Natural killer cell (primary cell): Measurements from ENCODE around the gene GRID2. TPM values are rescaled to one million over a fixed set of nuclear protein-coding genes. Genes with fewer than 3 reads are reported as not detected.
"Not testable (repeated sequence)": the region's sequence is repeated elsewhere in the genome, so short reads cannot be mapped to it uniquely, and the experiment has no call there.

ENCODE experiments used
- ATAC-seq, 3 donors: fragments of 150-1000 bp in 2 of 3; fragments of 200-7000 bp in 1 of 3; cut with Tn5 transposase; 1 replicate in 1 of 3; 2 replicates in 2 of 3; pipeline ENCODE4 v1.10.0; 2021; ENCODE audit warnings: mild to moderate bottlenecking in 2 of 3, moderate library complexity in 2 of 3
- DNase-seq, 2 donors: peaks; one replicate each; pipeline versions ENCODE4 v3.0.0 to v3.0.0-alpha.2; 2013 to 2021; ENCODE audit warnings: mixed read lengths in 1 of 2
- H3K27ac ChIP-seq: one replicate; pipeline ENCODE4 v1.5.1; 2013; ENCODE audit warnings: mild to moderate bottlenecking, low read length
- H3K27me3 ChIP-seq: one replicate; pipeline ENCODE4 v1.6.1; 2013; ENCODE audit warnings: low read length; ENCODE audit not compliant: control insufficient read depth, insufficient read depth
- H3K36me3 ChIP-seq: one replicate; pipeline ENCODE4 v1.6.1; 2013; ENCODE audit warnings: low read length; ENCODE audit not compliant: control insufficient read depth, insufficient read depth
- H3K4me1 ChIP-seq: one replicate; pipeline ENCODE4 v1.6.1; 2013; ENCODE audit warnings: low read length; ENCODE audit not compliant: control insufficient read depth, insufficient read depth
- H3K4me3 ChIP-seq: one replicate; pipeline ENCODE4 v1.5.1; 2013; ENCODE audit warnings: low read length
- H3K9me3 ChIP-seq: one replicate; pipeline ENCODE4 v1.6.1; 2013; ENCODE audit warnings: low read length; ENCODE audit not compliant: control insufficient read depth, insufficient read depth
- H3K27ac Mint-ChIP-seq, 2 donors: one replicate each; pipeline ENCODE4 v1.8.0; 2022; ENCODE audit warnings: mild to moderate bottlenecking in 2 of 2, mixed read lengths in 2 of 2, moderate library complexity in 1 of 2
- H3K27me3 Mint-ChIP-seq, 2 donors: one replicate each; pipeline ENCODE4 v1.8.0; 2022; ENCODE audit warnings: low read depth in 2 of 2, mixed read lengths in 2 of 2
- H3K36me3 Mint-ChIP-seq: one replicate; pipeline ENCODE4 v1.8.0; 2022; ENCODE audit warnings: mixed read lengths
- H3K4me1 Mint-ChIP-seq, 2 donors: one replicate each; pipeline ENCODE4 v1.8.0; 2022; ENCODE audit warnings: mixed read lengths in 2 of 2
- H3K4me3 Mint-ChIP-seq: one replicate; pipeline ENCODE4 v1.8.0; 2022; ENCODE audit warnings: mild to moderate bottlenecking, moderate library complexity, mixed read lengths
- H3K9me3 Mint-ChIP-seq, 2 donors: one replicate each; pipeline ENCODE4 v1.8.0; 2022; ENCODE audit warnings: mixed read lengths in 2 of 2
- CTCF ChIP-seq: fragments of 200-600 bp; IDR thresholded peaks from one replicate; pipeline ENCODE4 v1.8.0; 2022; ENCODE audit warnings: antibody characterized with exemption
- WGBS: methylation state at CpG from one replicate; pipeline ENCODE4 v1.1.7; 2013; ENCODE audit warnings: missing lambda C conversion rate; ENCODE audit not compliant: insufficient coverage; 5-methylcytosine and 5-hydroxymethylcytosine counted together
- intact Hi-C: fragments of 100-400 bp; cut with micrococcal nuclease; formaldehyde crosslinking; loops from one replicate; pipeline ENCODE4 v1.14.2; 2022
- total RNA-seq, 4 donors: library from RNA; stranded (reverse); fragments of 120-200 nt in 1 of 4; gene quantifications; one replicate each; pipeline versions ENCODE4 v1.2.3 to v1.2.4, GENCODE V29; 2013 to 2022

Gene GRID2
- total RNA-seq, 3 donors from 2014 or later (not counting 1 experiment from before 2014, with no cell fraction given), result not detected

DNA sequence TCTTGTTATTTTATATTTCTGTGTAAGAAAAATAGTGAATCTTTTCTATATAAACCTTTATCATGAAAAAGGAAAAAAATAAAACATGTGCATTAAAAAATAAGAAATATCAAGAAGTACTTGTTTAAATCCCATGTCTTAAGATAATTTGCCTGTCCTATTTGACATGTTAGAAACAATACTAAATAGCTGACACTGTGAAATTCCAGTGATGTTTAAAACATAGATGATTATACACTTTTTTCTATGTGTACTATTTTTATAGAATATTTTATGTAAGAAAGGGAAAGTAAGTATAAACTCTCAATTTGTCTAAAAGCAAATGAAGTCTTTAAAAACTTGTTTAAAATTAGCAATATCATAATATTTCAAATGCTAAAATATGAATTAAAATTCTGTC lies 981.6 kb downstream of the GRID2 start:
- Mint-ChIP-seq H3K27ac (no peak overlapping the region), H3K27me3 (no peaks in the 10 kb centered on the region), H3K36me3 (no peaks in the 10 kb centered on the region), H3K4me1 (no peaks in the 10 kb centered on the region), H3K4me3 (no peak overlapping the region), H3K9me3 (peaks cover 4 to 13% of the 10 kb centered on the region in 2 donors)
- no peaks in the 10 kb centered on the region for H3K4me1 ChIP-seq
- no peaks in the 10 kb centered on the region for H3K9me3 ChIP-seq
- DNase-seq, result no peak
- H3K4me3 ChIP-seq, result no peak overlapping the region
- no peaks in the 10 kb centered on the region for H3K27me3 ChIP-seq
- no peak for ATAC-seq
- no peaks in the 10 kb centered on the region for H3K36me3 ChIP-seq
- no peak for TF ChIP-seq CTCF
- no peak overlapping the region for H3K27ac ChIP-seq
- intact Hi-C loops, result no loop called here

DNA sequence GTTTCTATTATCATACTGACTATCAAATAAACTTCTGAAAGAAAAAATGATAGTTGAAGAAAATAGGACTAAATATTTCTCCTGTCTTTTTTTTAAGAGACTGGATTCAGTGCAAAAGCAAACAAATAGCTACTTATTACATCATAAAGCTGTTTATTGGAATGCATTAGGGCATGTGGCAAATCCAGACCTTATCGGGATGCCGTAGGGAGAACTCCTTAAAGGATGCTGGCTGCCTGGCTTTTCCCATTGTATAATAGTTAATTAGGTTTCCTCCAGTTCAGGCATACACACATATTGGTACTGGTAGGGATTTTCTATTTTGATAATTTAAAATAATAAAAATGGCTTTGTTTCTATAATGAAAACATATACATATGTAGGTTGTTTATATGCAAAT lies 985.5 kb downstream of the GRID2 start:
- Mint-ChIP-seq H3K4me3 (no peak overlapping the region), H3K27me3 (no peaks in the 10 kb centered on the region), H3K9me3 (peaks cover 6 to 18% of the 10 kb centered on the region in 2 donors), H3K4me1 (no peaks in the 10 kb centered on the region), H3K27ac (no peak overlapping the region), H3K36me3 (peaks cover 9% of the 10 kb centered on the region)
- Histone ChIP-seq H3K9me3 (no peaks in the 10 kb centered on the region), H3K27ac (no peak overlapping the region), H3K27me3 (no peaks in the 10 kb centered on the region), H3K4me1 (no peaks in the 10 kb centered on the region), H3K36me3 (no peaks in the 10 kb centered on the region), H3K4me3 (no peak overlapping the region)
- DNase-seq (no peak), ATAC-seq (no peak)
- intact Hi-C loops, result no loop called here
- WGBS, result no CpG with 5 or more reads among the region's 2 CpGs
- TF ChIP-seq CTCF, result no peak

DNA sequence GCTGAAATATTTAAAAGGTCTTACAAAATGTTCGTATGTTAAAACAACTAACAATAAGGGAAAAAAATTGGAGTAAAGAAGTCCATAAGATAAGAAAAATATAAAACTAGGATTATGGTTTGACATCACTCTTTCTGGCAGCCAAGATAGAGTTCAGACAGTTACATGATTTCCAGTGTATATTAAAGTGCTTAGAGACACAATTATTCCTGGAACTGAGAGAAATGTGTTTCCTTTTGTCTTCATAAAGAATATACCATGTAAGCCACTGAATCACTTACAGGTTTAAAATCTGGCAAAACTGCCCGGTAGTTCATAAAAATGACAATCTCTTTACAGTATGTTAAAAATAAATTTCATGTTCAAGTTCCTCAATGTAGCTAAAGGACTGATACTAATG lies 986.1 kb downstream of the GRID2 start:
- WGBS, result no CpG with 5 or more reads among the region's 2 CpGs
- Mint-ChIP-seq H3K9me3 (peaks cover 6 to 19% of the 10 kb centered on the region in 2 donors), H3K4me1 (no peaks in the 10 kb centered on the region), H3K4me3 (no peak overlapping the region), H3K27me3 (no peaks in the 10 kb centered on the region), H3K27ac (no peak overlapping the region), H3K36me3 (peaks cover 10% of the 10 kb centered on the region)
- Histone ChIP-seq H3K4me1 (no peaks in the 10 kb centered on the region), H3K27ac (no peak overlapping the region), H3K9me3 (no peaks in the 10 kb centered on the region), H3K4me3 (no peak overlapping the region), H3K27me3 (no peaks in the 10 kb centered on the region), H3K36me3 (no peaks in the 10 kb centered on the region)
- no peak for TF ChIP-seq CTCF
- no peak for DNase-seq
- intact Hi-C loops, result no loop called here
- ATAC-seq, result no peak

GRCh38 chr4:93299118-93299517 lies 995.4 kb downstream of the GRID2 start:
- DNase-seq (no peak), ATAC-seq (no peak)
- no peak for TF ChIP-seq CTCF
- H3K9me3 ChIP-seq, result no peaks in the 10 kb centered on the region
- Mint-ChIP-seq H3K4me3 (no peak overlapping the region), H3K9me3 (peaks cover 8 to 11% of the 10 kb centered on the region in 2 donors), H3K4me1 (no peaks in the 10 kb centered on the region), H3K36me3 (peaks cover 2% of the 10 kb centered on the region), H3K27me3 (no peaks in the 10 kb centered on the region), H3K27ac (no peak overlapping the region)
- H3K4me1 ChIP-seq, result no peaks in the 10 kb centered on the region
- H3K4me3 ChIP-seq, result no peak overlapping the region
- no peak overlapping the region for H3K27ac ChIP-seq
- intact Hi-C loops, result no loop called here
- no peaks in the 10 kb centered on the region for H3K27me3 ChIP-seq
- H3K36me3 ChIP-seq, result no peaks in the 10 kb centered on the region
- 8% methylated on average over 4 of the region's 5 CpGs for WGBS

GRCh38 chr4:93300780-93301555 lies 997.2 kb downstream of the GRID2 start:
- H3K27me3 Mint-ChIP-seq, intact Hi-C loops, H3K27ac Mint-ChIP-seq: not testable (repeated sequence)

More at GRCh38 chr4:93300780-93301555, 997.2 kb downstream of the GRID2 start:
- not testable (repeated sequence) for H3K27ac ChIP-seq, DNase-seq, ATAC-seq, H3K9me3 Mint-ChIP-seq, H3K4me1 Mint-ChIP-seq, H3K4me1 ChIP-seq, H3K4me3 Mint-ChIP-seq, H3K27me3 ChIP-seq, H3K36me3 Mint-ChIP-seq, H3K36me3 ChIP-seq, H3K4me3 ChIP-seq, H3K9me3 ChIP-seq
- 96% methylated on average over 3 of the region's 6 CpGs for WGBS
